NCI-H1417 (cell line): ENCODE data around the gene PACSIN2.
"Not testable (repeated sequence)": the region's sequence is repeated elsewhere in the genome, so short reads cannot be mapped to it uniquely, and the experiment has no call there.

ENCODE experiments used
- DNase-seq, 3 experiments: peaks; one replicate each; lab custom pipeline; 2025; lab: John Stamatoyannopoulos, UW

Gene PACSIN2

GRCh38 chr22:42992092-42992491, 22.9 kb downstream of the PACSIN2 start:
- no peak for DNase-seq

- DNase-seq: no peak
Observed at GRCh38 chr22:42991010-42991651, 23.8 kb downstream of the PACSIN2 start.

- peak in 1 of 3 experiments; percentile 0 for DNase-seq
Observed at GRCh38 chr22:42990131-42990838, 24.7 kb downstream of the PACSIN2 start.

- DNase-seq: no peak
Observed at GRCh38 chr22:42986115-42986514, 28.8 kb downstream of the PACSIN2 start.

- peak in 1 of 3 experiments; percentile 57 for DNase-seq
Observed at GRCh38 chr22:42985531-42985905, 29.4 kb downstream of the PACSIN2 start.

- DNase-seq: no peak
Observed at GRCh38 chr22:42984814-42985530, 30.0 kb downstream of the PACSIN2 start.

- no peak for DNase-seq
Observed at GRCh38 chr22:42984397-42984796, 30.6 kb downstream of the PACSIN2 start.

- no peak for DNase-seq
Observed at GRCh38 chr22:42983470-42983869, 31.5 kb downstream of the PACSIN2 start.

GRCh38 chr22:42979606-42980005, 35.3 kb downstream of the PACSIN2 start:
- DNase-seq: no peak

GRCh38 chr22:42978453-42979103, 36.4 kb downstream of the PACSIN2 start:
- no peak for DNase-seq

GRCh38 chr22:42977569-42977968, 37.4 kb downstream of the PACSIN2 start:
- no peak for DNase-seq

GRCh38 chr22:42976217-42976933, 38.6 kb downstream of the PACSIN2 start:
- DNase-seq: no peak

- no peak for DNase-seq
Observed at GRCh38 chr22:42974223-42974622, 40.7 kb downstream of the PACSIN2 start.

- no peak for DNase-seq
Observed at GRCh38 chr22:42973536-42973881, 41.4 kb downstream of the PACSIN2 start.

GRCh38 chr22:42972649-42973535, 42.1 kb downstream of the PACSIN2 start:
- no peak for DNase-seq

- not testable (repeated sequence) for DNase-seq
Observed at GRCh38 chr22:42971473-42971860, 43.5 kb downstream of the PACSIN2 start.

GRCh38 chr22:42970029-42970428, 44.9 kb downstream of the PACSIN2 start:
- DNase-seq: no peak

GRCh38 chr22:42969348-42969975, 45.5 kb downstream of the PACSIN2 start:
- DNase-seq: no peak

- DNase-seq: no peak
Observed at GRCh38 chr22:42967933-42968332, 47.0 kb downstream of the PACSIN2 start.

- no peak for DNase-seq
Observed at GRCh38 chr22:42967005-42967404, 47.9 kb downstream of the PACSIN2 start.
